ENCODE data around the gene BTBD16. TPM values are rescaled to one million over a fixed set of nuclear protein-coding genes. Genes with fewer than 3 reads are reported as not detected.
A peak's percentile ranks its signal among the peaks of the same experiment; 100 is the strongest.

Gene BTBD16
- 0.14 and 0.88 TPM in 2 replicates for total RNA-seq (2014; rRNA removed; shearing (Covaris generic); ENCODE audit: low replicate concordance)

DNA sequence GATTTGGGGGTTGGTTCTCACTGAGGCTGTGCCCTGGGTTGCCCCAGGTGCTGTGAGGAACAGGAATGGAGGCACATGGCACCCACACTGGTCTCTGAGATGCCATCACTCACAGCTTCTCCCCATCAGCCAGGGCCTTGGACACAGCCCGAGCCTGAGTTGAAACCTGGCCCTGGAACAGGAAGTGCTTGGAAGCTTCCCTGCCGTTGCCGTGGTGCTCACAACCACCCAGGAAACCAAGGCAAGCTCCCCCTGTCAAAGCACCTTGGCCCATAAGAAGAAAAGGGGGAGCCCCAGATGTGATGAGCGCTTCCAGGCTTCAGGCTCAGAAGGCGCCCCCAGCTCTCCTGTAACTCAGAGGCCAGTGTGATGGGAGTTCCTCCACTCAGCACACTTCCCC is at the start of gene BTBD16:
Gene BTBD16, plus strand, starts transcription at position 221 of the 400 bp plus-strand sequence. CDS start 3,786 bp downstream, outside the sequence.
- no peak for DNase-seq (ENCODE audit: low read depth)
- in situ Hi-C loops (cut with HindIII; ENCODE audit: low pct_unique_long_range_greater_than_20kb, low sequenced_read_pairs) = no loop called here

DNA sequence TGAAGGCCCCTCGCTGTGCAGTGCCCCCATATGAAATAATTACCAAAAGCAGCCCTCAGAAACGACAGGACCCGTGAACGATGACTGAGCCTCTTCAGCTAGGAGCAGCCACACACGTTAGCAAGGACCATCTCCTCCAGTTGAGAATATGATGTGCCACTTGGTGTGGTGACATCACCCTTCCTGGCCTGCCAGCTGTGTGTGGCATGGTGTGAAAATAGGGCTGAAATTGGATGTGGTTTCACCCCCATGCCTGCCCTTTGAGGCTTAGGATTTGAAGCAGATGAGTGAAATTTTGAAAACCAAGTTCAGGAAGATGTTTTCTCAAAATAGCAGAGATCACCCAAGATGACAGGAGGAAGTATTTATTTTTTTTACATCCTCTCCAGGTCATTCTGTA is 49.1 kb upstream of the BTBD16 start:
- peak; percentile 21 for DNase-seq (ENCODE audit: low read depth)
- in situ Hi-C loops (cut with HindIII; ENCODE audit: low pct_unique_long_range_greater_than_20kb, low sequenced_read_pairs) = no loop called here

DNA sequence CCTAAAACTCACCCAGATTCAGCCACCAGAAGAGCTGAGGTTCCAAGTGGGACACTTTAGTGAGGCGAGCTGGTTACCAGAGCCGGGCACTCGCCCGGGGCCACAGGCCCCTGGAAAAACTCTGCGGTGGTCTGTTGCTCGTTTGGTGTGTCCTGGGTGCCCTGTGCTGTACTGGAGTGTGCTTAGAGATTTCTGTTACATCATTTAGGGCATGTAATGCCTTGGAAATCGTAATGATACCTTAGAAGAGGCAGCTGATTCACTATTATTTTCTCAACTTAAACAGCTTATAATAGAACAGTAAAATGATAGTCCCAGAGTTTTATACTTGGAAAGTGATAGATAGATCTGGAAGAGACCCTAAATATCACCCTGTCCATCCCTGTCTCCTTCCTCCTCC is 48.5 kb upstream of the BTBD16 start:
- DNase-seq (ENCODE audit: low read depth) = no peak
- in situ Hi-C loops (cut with HindIII; ENCODE audit: low pct_unique_long_range_greater_than_20kb, low sequenced_read_pairs) = no loop called here

DNA sequence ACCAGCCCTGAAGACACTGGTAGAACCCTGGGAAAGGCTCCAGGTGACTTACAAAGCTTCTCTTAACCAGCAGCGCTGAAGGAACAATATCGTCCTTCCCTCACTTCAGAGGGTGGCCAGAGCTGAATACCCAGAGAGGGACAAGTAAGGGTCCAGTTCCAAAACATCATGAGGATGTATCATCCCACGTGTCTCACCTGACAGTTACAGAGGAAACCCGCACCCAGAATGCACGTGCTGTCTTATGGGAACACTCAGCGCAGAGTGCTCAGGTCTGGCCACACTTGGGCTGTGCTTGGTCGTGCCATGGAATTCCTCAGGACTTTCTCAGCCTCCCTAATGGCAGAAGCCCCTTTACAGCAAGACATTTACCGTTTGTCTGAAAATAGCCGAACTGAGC is 46.9 kb upstream of the BTBD16 start:
- in situ Hi-C loops (cut with HindIII; ENCODE audit: low pct_unique_long_range_greater_than_20kb, low sequenced_read_pairs) = no loop called here

DNA sequence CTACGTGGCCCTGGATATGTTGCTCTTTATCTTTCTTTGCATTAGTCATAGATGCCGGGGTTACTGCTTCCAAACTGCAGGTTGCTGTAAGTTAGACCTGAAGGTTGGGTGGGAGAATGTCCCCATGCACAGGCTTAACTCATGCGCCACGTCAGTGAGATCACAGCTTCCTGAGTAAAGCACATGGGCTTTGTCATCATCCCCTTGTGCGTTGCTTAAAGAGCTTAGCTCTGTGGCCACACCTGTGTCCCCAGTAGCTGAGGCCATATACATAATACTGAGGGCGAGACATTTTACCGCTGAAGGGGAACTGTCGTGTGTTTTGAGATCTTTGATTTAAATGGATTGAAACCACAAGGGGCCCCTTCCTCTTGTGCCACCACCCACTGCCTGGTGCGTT is 45.8 kb upstream of the BTBD16 start:
- in situ Hi-C loops (cut with HindIII; ENCODE audit: low pct_unique_long_range_greater_than_20kb, low sequenced_read_pairs) = no loop called here
- no peak for DNase-seq (ENCODE audit: low read depth)

More for the DNA sequence above, 46.9 kb upstream of the BTBD16 start:
- DNase-seq (ENCODE audit: low read depth) = no peak

DNA sequence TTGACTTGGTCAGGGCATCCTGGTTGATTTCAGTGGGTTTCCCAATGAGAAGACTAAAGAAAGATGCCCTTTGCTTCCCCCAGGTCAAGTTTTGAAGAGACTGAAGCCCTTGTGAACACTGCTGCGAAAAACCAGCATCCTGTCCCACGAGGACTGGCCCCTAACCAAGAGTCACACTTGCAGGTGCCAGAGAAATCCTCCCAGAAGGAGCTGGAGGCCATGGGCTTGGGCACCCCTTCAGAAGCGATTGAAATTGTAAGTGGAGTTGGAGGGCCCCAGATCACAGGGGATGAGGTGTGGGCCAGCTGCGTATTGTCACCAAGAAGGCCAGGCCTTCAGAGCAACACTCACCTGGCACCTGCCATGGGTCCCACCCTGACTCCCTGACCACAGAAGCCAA is 43.3 kb upstream of the BTBD16 start:
- no peak for DNase-seq (ENCODE audit: low read depth)
- in situ Hi-C loops (cut with HindIII; ENCODE audit: low pct_unique_long_range_greater_than_20kb, low sequenced_read_pairs) = no loop called here

DNA sequence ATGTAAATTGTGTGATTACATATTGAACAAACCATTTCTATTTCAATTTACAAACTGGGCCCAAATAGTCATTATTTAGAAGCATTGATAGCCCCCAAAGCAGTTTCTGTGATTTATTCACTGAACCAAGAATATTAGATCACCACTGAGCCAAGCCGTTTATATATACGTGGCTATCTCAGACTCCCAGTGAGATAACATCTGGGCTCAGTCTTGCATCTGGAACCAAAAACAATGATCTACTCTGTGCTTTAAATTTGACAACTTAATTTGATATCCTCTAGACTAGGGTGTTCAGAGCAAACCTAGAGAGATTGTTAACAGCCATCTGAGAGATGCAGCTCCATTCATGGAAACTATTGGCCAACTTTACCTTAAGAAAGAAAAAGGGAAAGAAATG is 41.4 kb upstream of the BTBD16 start:
- in situ Hi-C loops (cut with HindIII; ENCODE audit: low pct_unique_long_range_greater_than_20kb, low sequenced_read_pairs) = no loop called here
- no peak for DNase-seq (ENCODE audit: low read depth)

DNA sequence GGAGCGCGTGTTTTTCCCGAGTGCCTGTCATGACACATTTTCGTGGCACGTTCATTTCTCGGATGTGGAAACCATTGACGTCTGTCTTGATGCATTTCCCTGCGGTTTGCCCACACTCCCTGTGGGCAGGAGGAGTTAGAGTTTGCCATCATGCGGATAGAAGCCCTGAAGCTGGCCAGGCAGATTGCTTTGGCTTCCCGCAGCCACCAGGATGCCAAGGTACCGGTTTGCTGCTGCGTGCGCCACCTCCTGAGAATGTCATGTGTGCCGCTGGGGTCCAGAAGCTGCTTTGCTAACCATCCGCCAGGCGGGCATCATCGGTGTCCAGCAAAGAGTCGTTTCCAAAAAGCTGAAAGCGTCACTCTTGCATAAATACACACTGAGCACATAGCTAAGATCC is 40.9 kb upstream of the BTBD16 start:
- in situ Hi-C loops (cut with HindIII; ENCODE audit: low pct_unique_long_range_greater_than_20kb, low sequenced_read_pairs) = no loop called here
- no peak for DNase-seq (ENCODE audit: low read depth)

DNA sequence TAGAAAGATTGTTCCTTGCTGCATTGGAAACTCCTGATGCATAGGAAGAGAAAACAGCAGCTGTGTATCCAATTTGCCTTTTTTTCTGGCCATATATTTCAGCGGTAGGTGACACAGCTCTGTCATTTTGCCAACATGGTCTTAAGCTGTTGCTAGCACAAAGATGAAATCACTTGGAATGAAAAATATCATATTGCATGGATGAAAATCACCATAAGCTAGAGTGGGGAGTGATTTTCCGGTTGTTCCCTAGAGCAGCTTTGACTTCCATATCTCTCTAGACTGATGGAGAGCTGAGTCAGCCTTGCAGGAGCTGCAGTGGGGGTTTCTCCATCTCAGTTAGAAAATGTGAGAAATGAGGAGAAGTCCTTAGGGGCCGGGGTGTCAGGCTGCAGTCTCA is 38.3 kb upstream of the BTBD16 start:
- DNase-seq (ENCODE audit: low read depth) = no peak
- in situ Hi-C loops (cut with HindIII; ENCODE audit: low pct_unique_long_range_greater_than_20kb, low sequenced_read_pairs) = no loop called here

DNA sequence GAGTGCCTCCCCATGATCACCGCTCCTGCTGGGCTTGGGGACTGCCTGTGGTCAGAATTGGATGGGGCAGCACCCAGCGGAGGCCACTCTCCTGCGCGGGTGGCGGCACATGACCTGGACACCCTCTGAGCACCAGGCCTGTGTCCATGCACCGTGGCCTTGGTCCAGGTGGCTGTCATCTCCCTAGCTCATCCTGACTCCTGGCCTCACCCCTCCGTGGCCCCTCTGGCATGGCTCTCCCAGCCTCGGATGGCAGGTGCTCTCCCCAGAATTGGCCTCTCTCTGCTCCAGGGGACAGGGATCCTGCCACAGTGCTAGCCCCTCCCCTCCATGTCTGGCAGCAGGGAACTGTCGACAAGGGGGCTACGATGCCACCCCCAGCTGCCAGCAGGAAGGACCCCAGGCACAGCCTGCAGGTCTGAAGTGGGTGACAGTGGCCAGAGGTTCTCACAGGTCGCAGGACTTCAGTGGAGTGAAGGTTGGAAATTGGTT is 37.2 kb upstream of the BTBD16 start:
- in situ Hi-C loops (cut with HindIII; ENCODE audit: low pct_unique_long_range_greater_than_20kb, low sequenced_read_pairs) = no loop called here
- DNase-seq (ENCODE audit: low read depth) = no peak

DNA sequence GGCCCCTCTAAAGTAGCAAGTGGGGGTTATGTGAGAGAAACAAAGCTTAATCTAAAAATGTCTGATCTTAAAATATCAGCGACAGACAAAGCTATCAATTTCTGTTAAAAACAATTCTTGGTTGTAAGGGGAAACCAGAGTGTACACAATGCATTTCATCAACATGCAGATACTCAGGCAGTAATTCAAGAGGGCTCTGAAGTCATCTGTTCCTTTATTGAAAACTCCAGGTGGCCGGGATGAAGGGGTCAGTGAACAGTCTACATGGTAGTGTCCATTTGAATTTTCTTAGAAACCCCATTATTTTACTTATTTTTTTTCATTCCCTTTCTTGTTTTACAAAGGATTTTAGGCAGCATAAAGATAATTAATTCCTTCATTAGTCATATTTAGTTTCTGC is 36.7 kb upstream of the BTBD16 start:
- in situ Hi-C loops (cut with HindIII; ENCODE audit: low pct_unique_long_range_greater_than_20kb, low sequenced_read_pairs) = no loop called here
- no peak for DNase-seq (ENCODE audit: low read depth)

DNA sequence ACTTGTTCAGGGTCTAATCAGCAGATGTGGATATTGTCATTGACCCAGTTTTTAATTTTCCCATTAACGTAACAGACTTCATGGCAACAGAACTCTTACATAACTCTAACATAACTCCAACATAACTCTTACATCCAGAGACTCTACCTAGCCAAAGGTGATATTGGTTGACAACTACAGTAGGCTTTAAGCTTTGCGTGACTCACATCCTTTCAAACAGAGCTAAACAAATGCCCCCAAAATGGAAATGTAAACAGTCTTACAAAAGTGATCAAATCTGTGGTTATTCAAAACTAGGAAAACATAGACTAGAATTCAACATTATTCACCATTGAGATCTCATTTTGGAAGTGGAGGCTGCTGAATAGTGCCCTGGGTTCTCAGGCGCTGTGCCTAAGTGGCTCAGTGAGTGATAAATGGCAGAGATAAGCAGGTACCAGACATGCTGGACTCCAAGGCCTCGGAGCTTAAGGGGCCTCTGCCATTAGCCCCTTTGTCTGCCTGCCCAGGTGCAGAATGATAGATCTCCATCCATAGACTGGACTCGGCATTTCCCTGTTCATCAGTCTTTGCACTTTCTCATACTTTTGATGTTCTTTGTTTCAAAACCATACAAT is 34.3 kb upstream of the BTBD16 start:
- in situ Hi-C loops (cut with HindIII; ENCODE audit: low pct_unique_long_range_greater_than_20kb, low sequenced_read_pairs) = no loop called here
- DNase-seq (ENCODE audit: low read depth) = no peak

DNA sequence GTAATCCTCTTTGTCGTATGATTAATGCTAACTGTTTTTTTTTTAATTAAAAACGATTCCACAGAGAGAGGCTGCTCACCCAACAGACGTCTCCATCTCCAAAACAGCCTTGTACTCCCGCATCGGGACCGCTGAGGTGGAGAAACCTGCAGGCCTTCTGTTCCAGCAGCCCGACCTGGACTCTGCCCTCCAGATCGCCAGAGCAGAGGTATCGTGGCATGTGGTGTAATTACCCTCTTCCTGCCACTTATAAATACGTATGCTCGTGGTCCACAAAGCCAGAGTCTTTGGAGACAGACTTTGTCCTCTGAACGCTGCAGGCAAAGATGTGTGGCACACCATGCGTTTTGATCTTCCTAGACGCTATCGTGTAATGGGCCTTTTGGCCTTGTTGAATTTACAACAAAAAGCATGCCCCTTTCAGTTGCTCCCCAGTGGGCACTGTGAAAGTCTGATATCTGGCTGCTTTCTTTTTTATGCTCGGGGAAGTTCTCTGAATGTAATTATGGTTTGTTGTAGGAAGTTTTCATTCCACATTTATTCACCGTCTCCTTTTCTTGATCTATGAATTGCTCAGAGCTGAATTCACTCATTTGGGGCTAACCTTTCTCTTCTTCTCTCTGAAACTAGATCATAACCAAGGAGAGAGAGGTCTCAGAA is 33.6 kb upstream of the BTBD16 start:
- in situ Hi-C loops (cut with HindIII; ENCODE audit: low pct_unique_long_range_greater_than_20kb, low sequenced_read_pairs) = no loop called here
- no peak for DNase-seq (ENCODE audit: low read depth)

DNA sequence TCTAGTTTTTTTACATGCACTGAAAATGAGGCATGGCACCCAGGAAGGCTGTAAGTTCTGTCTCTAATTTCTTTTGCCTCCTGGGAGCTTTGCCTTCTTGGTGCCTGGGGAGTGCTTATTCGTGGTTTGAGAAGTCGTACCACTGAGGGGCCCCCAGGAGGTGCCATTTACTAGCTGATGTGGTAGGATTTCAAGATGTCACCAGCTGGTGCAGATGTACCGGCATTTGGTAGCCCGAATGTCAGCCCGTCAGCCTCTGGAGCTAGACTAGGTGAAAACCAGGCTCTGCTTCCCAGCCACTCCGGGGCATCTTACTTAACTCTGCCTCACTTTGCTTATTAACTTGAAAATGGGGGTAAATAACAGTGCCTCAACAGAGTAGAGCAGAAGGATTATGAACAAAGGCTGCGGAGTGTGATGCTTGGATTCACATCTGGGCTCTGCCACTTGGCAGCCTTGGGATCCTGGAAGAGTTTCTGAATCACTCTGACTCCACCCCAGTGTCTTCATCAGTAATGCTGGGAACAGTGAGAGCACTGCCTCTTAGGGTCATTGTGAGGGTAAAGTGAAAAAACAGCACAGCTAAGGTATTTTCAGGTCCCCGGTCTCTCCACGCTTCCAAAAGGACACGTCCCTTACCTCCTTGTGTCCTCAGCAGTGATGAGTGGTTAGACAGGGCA is 31.4 kb upstream of the BTBD16 start:
- no peak for DNase-seq (ENCODE audit: low read depth)
- in situ Hi-C loops (cut with HindIII; ENCODE audit: low pct_unique_long_range_greater_than_20kb, low sequenced_read_pairs) = no loop called here

DNA sequence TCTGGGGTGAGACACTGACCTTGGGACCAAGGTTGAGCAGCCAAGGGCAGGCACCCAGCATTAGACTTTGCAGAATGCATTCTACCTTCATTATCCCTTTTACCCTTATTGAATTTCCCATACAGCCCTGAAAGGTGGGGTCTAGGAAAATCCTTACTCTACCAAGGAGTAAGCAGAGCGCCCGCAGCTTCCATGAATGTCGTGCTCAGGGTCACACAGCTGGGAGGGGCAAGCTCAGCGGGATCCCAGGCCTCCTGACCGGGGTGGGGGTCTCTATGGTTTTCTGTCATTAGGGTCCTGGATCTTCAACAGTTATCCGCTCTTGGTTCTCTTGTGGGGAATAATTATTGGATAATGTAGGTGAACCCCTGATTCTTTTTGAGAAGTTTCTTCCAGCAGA is 30.7 kb upstream of the BTBD16 start:
- DNase-seq (ENCODE audit: low read depth) = no peak
- in situ Hi-C loops (cut with HindIII; ENCODE audit: low pct_unique_long_range_greater_than_20kb, low sequenced_read_pairs) = no loop called here

DNA sequence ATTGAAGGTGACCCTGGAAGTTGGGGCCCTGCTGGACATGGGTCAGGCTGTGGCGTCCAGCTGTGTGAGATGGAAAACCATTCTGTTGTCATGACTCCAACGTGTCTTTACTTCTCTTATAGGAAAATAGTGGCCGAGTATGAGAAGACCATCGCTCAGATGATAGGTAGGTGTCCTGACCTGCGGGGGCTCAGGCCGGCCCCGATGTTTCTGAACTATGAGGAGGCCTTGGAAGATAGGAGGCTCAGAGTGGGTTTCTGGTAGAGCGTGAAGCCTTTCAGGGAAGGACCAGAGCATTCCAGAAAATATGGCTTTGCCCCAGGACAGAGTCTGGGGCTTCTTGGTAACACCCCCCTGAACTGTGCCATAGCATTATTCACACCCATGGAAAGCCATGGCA is 29.3 kb upstream of the BTBD16 start:
- in situ Hi-C loops (cut with HindIII; ENCODE audit: low pct_unique_long_range_greater_than_20kb, low sequenced_read_pairs) = no loop called here
- no peak for DNase-seq (ENCODE audit: low read depth)

DNA sequence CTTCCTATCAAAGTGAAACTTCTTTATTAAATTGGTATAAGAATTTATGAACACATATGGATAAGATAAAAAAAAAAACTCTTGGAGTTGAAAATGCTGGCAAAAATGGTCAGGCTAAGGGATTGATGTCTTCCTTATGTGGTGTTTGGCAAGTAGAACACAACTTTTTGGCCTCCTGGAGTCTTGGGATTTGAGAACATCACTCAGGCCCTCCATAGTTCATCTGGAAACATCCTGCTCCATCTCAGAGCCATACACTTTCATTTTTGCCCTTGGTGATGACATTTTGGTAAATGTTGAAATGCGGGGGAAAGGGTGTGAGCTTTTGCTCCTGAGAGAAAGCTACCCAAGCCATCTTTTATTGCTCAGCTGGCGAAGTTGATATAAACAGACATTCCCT is 27.5 kb upstream of the BTBD16 start:
- in situ Hi-C loops (cut with HindIII; ENCODE audit: low pct_unique_long_range_greater_than_20kb, low sequenced_read_pairs) = no loop called here
- no peak for DNase-seq (ENCODE audit: low read depth)

DNA sequence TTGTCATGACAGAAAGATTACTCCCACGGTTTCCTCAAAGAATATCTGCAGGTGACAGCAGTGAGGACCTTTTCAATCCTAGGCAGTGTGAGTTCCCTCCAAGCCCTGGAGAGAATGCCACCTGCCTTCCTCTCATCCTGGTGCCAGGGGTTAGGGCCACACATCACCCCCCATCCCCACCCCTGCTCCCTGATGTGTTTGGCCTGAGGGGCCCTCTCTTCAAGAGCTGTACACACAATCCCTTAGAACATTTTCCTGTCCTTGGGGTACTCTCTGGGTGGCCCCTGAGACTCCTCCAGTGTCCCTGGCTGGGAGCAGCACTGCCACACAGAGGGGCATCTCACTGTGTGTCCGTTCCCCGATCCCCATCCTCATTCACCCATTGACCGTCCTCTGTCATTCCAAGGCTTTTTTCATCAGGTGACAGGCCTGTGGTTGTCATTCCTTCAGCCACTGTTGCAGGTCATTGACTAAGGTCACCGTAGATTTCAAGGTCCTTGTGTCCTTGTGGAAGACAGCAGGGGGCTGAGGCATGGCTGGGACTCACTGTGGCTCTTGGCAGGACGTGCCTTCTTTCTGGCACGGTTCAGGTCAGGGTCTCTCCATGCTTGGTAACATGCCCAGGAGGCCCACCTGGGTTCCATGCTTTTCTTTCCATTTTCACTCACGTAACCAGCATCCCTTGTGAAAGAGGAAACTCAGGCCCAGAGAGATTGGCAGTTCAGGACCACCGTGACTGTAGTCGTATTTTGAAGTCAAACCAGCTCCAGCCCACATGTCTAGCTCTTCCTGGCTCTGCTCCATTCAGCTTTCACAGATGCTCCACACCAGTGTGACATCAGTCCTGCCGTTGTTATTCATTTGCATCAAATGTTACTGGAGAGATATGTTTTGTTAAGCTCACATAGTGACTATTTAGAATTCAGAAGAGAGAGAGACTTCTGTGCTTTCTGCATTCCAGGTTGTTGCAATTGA is 26.8 kb upstream of the BTBD16 start:
- in situ Hi-C loops (cut with HindIII; ENCODE audit: low pct_unique_long_range_greater_than_20kb, low sequenced_read_pairs) = no loop called here
- DNase-seq (ENCODE audit: low read depth) = no peak

Measured in Caki2 (cell line).